GF-D8 (cell line): ENCODE data around the gene MYOZ2.
"Not testable (repeated sequence)": the region's sequence is repeated elsewhere in the genome, so short reads cannot be mapped to it uniquely, and the experiment has no call there.

Source experiments
- DNase-seq: peaks from one replicate; lab custom pipeline; 2025; lab: John Stamatoyannopoulos, UW

The MYOZ2 gene

DNA sequence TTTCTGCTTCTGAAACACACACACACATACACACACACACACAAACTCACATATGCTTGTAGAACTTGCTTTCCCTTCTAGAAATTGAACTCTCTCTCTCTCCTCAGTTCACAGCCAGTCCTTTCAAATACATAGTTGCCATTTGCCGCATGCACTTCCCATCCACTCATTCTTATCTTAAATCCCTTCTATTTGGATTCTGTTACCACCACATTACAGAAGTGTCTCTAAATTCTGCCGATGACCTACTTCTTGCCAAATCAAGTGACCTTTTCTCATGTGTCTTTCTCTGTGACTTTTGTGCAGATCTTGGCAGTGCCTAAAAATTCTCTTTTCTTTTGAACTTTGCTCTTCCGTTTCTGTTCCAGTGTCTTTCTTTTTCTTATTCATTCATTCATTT lies 7.5 kb upstream of the MYOZ2 start:
- no peak for DNase-seq

DNA sequence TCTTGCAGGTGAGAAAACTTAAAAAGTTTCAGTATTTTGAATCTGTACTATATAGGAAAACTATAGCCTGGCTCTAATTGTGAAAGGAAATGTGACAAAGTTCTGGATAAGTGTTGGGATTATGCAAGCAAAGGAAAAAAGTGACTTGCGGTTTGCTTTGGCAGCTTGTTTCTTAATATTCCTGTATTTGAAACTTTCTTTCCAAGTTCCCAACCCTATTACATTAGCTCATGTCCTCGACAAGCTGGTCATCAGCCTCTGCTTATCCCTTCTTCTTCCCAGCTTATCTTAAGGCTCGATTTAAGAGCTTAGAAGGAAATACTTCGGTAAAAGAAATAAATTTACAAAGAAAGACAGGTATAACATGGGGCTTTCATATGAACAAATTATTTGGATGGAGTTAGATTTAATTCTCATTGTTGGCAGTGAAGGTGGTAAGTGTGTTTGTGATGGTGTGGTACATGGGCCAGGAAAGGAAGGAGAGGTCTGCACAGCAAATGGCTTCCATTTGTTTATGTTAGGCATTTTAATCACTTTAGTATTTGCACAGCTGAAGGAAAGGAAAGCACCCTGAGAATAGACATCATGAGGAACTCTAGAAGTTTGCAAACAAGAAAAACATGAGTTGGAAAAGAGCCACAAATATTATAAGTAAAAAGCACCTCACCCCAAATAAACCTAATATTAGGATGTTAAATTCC lies 5.1 kb upstream of the MYOZ2 start:
- no peak for DNase-seq

GRCh38 chr4:119131164-119131563 lies 4.5 kb upstream of the MYOZ2 start:
- no peak for DNase-seq

DNA sequence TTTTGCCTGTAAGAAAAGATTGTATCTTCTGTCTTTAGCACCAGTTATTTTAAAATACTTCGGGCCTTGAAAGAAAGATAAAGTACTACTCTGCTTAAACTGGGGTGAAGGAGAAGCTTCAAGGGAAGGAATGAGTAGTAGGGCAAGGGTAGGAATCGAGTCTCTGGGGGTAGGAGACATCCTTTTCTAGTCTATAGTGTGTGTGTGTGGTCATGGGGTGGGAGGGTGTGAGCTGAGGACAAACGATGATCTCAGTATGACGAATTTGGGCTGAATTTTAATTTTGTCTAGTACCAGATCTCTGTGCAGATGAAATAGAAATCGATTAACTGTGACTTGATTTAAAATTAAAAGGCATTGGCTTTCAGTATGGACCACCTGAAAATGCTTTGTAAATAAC lies 3.3 kb upstream of the MYOZ2 start:
- no peak for DNase-seq

DNA sequence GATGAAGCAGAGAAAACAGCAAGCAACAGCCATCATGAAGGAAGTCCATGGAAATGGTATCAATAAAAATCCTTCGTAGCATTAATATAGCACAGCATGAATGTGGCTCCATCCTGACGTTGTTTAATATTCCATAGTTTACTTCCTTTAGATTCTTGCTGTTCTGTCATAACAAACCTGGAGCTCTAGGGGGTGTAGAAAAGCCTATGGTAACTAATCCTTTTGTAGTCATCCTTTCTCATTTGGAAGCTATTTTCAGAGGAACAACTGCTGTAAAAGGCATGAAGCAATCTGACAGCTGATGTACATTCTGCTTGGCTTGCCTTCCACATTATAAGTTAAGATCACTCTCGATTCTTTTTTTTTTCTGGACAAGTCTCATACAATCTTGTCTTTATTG lies 914 bp downstream of the MYOZ2 start:
- DNase-seq, result no peak

DNA sequence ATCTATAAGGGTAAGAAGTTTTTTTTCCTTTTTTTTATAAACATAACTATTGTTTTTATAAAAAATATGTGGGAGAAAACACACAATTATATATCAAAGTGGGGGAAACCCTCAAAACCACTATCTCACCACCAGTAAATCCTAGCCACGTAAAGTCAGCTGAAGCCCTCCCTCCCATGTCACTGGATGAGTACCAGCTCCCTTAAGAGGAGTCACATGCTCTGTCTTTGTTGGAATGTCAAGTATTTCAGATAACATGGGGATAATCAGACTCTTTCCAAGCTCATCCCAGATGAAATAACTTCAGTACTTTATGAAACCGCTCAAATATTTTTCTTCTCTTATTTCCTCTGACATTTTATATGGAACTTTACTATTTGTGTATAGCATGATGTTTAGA lies 2.4 kb downstream of the MYOZ2 start:
- DNase-seq, result no peak

- no peak for DNase-seq
These were observed 3.7 kb downstream of the MYOZ2 start for GRCh38 chr4:119139311-119139710.

DNA sequence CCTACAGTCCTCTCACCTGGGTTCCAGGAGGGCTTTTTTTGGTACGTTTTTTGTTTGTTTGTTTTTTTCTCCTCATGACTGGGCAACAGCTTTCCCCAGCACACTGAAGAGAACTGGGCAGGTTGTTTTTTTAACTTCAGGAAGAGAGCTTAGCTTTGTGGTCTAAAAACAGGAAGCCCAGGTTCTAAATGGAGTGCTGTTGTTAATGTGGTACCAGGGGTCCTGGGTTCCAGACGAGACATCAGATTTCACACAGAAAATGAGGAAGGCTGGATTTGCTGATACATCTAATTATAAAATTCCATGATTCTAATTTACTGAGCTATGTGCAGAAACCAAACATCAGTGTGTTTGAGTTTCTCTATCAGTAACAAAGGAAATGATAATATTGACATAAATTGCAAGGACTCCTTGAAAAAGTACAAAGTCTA lies 4.2 kb downstream of the MYOZ2 start:
- no peak for DNase-seq

- DNase-seq, result not testable (repeated sequence)
These were observed 5.7 kb downstream of the MYOZ2 start for GRCh38 chr4:119141283-119141682.

DNA sequence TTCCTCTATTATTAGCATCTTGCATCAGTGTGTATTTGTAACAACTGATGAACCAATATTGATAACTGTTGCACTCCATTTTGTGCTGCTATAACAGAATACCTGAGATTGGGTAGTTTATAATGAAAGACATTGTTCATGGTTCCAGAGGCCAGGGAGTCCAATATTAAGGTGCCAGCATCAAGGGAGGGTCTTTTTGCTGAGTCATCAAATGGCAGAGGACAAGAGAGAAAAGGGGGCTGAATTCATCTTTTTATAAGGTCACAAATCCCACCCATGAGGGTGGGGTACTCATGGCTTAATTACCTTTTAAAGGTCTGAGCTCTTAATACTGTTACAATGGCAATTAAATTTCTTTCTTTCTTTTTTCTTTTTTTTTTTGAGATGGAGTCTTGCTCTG lies 7.2 kb downstream of the MYOZ2 start:
- no peak for DNase-seq

DNA sequence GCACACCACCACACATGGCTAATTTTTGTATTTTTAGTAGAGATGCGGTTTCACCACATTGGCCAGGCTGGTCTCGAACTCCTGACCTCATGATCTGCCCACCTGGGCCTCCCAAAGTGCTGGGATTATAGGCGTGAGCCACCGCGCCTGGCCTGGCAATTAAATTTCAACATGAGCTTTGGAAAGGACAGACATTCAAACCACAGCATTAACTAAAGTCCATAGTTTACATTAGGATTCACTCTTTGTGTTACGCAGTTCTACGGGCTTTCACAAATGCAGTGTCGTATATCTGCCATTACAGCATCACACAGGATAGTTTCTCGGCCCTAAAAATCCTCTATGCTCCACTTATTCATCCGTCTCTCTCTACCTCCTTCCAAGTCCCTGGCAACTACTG lies 7.7 kb downstream of the MYOZ2 start:
- DNase-seq, result not testable (repeated sequence)

- DNase-seq, result no peak
These were observed 13.5 kb downstream of the MYOZ2 start for GRCh38 chr4:119149110-119149509.

GRCh38 chr4:119151161-119151560 lies 15.5 kb downstream of the MYOZ2 start:
- no peak for DNase-seq

GRCh38 chr4:119152741-119153140 lies 17.1 kb downstream of the MYOZ2 start:
- no peak for DNase-seq

DNA sequence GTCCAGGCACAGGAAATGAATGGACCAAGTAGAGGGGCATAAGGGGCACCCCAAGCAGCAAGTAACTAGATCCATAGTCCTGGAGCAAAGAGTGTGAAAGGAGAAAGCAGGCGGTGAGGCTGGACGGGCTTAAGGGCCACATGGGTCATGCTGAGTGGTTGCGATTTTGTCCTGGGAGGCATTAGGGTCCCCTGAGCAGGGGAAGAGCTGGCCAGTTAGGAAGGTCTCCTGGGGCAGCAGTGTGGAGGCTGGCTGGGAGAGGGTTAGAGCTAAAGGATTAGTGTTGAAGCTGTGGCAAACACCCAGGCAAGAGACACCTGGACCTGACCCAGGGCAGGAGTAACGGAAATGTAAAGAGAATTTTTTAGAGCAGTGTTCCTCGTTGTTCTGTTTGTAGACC lies 26.5 kb downstream of the MYOZ2 start:
- DNase-seq, result no peak

DNA sequence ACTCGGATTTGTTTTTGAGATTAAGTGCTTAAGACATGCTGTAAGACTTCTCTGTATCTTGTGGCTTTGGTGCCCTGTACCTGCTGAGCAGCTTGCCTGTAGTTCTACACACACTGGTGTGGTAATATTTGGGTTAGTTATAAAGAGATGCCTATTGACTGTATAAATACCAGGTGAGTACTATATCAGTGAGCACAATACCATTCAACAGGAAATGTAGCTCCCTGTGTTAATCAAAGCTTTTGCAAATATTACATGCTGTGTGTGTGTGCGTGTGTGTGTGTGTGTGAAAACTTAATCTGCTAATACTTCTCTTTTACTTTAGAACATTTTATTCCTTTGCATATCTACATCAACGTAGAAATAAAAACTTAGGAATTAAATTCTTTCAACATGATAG lies 30.1 kb downstream of the MYOZ2 start:
- DNase-seq, result no peak

DNA sequence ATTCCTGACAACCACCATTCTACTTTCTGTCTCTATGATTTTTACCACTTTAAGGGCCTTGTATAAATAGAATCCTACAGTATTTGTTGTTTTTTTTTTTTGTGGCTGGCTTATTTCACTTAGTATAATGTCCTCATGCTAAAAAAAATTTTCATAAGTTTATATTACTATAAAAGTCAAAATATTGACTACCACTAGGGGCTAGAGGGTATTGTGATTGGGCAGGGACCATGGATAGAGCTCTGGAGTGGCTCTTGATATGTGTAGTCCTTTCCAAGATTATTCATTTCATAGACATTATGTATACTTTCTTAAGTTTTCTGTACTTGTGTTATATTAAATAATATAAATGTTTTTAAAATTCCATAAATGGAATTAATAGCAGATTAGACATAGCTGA lies 34.6 kb downstream of the MYOZ2 start:
- no peak for DNase-seq

DNA sequence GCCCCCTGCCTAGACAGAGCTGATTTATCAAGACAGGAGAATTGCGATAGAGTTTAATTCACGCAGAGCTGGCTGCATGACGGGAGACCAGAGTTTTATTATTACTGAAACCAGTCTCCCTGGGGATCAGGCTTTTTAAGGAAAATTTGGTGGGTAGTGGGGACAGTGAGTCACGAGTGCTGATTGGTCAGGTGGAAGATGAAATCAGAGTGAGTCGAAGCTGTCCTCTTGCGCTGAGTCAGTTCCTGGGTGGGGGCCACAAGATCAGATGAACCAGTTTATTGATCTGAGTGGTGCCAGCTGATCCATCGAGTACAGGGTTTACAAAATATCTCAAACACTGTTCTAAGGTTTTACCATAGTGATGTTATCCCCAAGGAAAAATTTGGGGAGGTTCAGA lies 36.6 kb downstream of the MYOZ2 start:
- no peak for DNase-seq

- not testable (repeated sequence) for DNase-seq
These were observed 38.2 kb downstream of the MYOZ2 start for GRCh38 chr4:119173729-119174361.

DNA sequence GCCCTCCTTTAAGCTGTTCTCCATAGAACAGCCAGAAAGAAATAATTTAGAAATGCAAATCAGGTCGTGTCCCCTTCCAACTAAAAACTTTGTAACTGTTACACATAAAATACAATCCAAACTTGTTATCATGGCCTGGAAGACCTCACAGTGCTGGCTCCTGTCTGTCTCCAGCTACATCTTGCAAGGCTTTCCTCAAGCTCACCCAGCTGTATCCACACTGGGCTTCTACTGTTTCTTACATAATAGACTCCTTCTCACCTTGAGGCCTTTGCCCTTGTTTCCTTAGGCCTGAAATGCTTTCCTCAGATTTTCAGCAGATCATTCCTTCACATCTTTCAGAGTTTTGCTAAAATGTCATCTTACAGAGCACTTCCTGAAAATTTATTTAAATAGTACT lies 43.4 kb downstream of the MYOZ2 start:
- DNase-seq, result no peak

GRCh38 chr4:119184128-119184527 lies 48.5 kb downstream of the MYOZ2 start:
- no peak for DNase-seq

- DNase-seq, result no peak
These were observed 54.0 kb downstream of the MYOZ2 start for GRCh38 chr4:119189638-119190037.

GRCh38 chr4:119190354-119190753 lies 54.7 kb downstream of the MYOZ2 start:
- no peak for DNase-seq

DNA sequence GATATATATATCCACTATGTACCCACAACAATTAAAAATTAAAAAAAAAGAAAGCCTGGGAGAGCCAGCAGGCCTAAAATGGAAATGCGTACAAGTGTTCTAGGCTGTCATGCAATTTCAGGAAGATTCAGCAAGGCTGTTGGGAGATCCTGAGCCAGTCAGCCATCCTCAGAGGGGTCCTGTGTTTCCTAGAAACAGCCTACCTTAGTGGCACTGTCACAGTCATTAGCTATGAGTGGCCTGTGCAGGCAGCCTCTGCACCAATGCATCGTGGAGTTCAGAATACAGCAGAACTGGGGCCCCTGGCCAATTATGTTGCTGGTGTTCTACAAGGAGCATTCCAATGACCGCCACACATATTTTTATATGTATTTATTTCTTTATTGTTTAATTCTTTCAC lies 55.9 kb downstream of the MYOZ2 start:
- no peak for DNase-seq
